Measurements from ENCODE around the gene AVPR1B. TPM values are rescaled to one million over a fixed set of nuclear protein-coding genes. Genes with fewer than 3 reads are reported as not detected.

AVPR1B gene
- total and polyA plus RNA-seq, 2 donors (not counting 3 experiments of a cell fraction or from before 2014, with no cell fraction given), result not detected

DNA sequence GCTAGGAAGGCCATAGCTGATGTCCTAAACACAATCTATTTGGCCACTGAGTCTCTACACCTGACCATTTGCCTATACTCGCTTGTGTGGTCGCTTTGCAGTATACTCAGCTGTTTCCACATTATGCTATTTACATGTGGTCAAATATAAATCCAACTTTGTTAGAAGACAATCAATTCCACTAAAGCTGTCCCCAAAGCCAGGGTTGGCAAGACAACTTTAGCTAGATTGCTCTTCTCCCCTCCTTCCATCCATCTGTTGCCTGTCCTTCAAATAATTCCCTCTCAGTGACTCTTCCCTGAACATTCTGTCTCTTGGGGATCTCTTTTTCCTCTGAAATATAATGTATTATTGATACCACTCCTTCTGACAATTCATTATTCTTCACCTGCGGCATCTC is 30.1 kb downstream of the AVPR1B start:
- FAIRE-seq (no peak), DNase-seq (ENCODE audit: low read depth, low spot score) (no peak)
- Histone ChIP-seq H3K27ac (ENCODE audit: insufficient read depth, low read depth, low read length) (no peak overlapping the region), H3K79me2 (ENCODE audit: control insufficient read depth, insufficient read depth, low read length) (no peaks in the 10 kb centered on the region), H3K9me3 (replicated peaks; ENCODE audit: control insufficient read depth, insufficient read depth, low read length) (no peaks in the 10 kb centered on the region), H3K4me3 (replicated peaks in 1 of 3; ENCODE audit: insufficient read depth in 1 of 3, low read depth in 1 of 3, low read length in 3 of 3) (no peak overlapping the region), H3K4me1 (ENCODE audit: control insufficient read depth, extremely low read depth, insufficient read depth, low read length) (no peaks in the 10 kb centered on the region), H3K9ac (replicated peaks; ENCODE audit: extremely low read depth, insufficient read depth, low read length) (no peak overlapping the region), H3K4me2 (ENCODE audit: insufficient read depth, low read length) (no peak overlapping the region), H3K36me3 (ENCODE audit: control insufficient read depth in 2 of 2, extremely low read depth in 1 of 2, insufficient read depth in 2 of 2, low read length in 2 of 2) (no peaks in the 10 kb centered on the region), H2AFZ (ENCODE audit: low read depth, low read length) (no peak overlapping the region), H4K20me1 (replicated peaks; ENCODE audit: control insufficient read depth, extremely low read depth, insufficient read depth, low read length) (no peaks in the 10 kb centered on the region), H3K9me1 (replicated peaks; ENCODE audit: control insufficient read depth, extremely low read depth, insufficient read depth, low read length) (no peaks in the 10 kb centered on the region), H3K27me3 (ENCODE audit: control insufficient read depth in 2 of 2, insufficient read depth in 2 of 2, low read length in 2 of 2) (peaks cover 0 to 7% of the 10 kb centered on the region in 2 experiments)
- no TSS peak for BruUV-seq (replicated peaks)
- TF ChIP-seq JUN (IDR thresholded peaks at IDR 0.05; ENCODE audit: borderline replicate concordance, insufficient read depth, insufficient read length, low read depth) (no peak), MYC (IDR thresholded peaks at IDR 0.05; ENCODE audit: low read depth, low read length) (no peak), FOS (IDR thresholded peaks at IDR 0.05; ENCODE audit: borderline replicate concordance, insufficient read depth, low read length) (no peak)
- TF ChIP-seq, protein P1, sequence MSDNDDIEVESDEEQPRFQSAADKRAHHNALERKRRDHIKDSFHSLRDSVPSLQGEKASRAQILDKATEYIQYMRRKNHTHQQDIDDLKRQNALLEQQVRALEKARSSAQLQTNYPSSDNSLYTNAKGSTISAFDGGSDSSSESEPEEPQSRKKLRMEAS (IDR thresholded peaks at IDR 0.05; ENCODE audit: insufficient read depth, insufficient read length), result no peak
- dilution Hi-C loops (cut with MboI; ENCODE audit: extremely low pct_ligation_motif_present, low sequenced_read_pairs), result no loop called here
- ChIA-PET CTCF (no interaction called here), POLR2A (no interaction called here)
- intact Hi-C loops (cut with micrococcal nuclease), result no loop called here

DNA sequence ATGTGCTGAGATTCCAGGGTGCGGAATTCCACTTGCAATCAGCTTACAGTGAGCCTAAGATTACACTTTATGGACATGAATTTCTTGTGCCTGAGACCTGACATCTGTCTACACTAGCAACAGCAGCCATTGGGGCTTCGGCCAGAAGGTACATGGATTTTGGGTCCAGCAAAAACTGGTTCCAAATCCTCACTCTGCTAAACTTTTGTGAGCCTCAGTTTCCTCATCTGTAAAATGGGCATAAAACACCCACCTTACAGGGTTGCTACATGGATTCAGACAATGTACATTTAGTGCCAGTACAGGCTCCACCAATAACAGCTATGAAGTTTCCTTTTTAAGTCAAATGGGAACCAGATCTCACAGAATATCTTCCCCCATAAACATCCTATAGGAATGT is 33.4 kb downstream of the AVPR1B start:
- DNase-seq (ENCODE audit: low read depth, low spot score) (no peak), FAIRE-seq (no peak)
- intact Hi-C loops (cut with micrococcal nuclease), result no loop called here
- no peak overlapping the region for H3K4me2 ChIP-seq (ENCODE audit: insufficient read depth, low read length)
- H3K79me2 ChIP-seq (ENCODE audit: control insufficient read depth, insufficient read depth, low read length), result no peaks in the 10 kb centered on the region
- H3K4me1 ChIP-seq (ENCODE audit: control insufficient read depth, extremely low read depth, insufficient read depth, low read length), result no peaks in the 10 kb centered on the region
- no peak overlapping the region for H3K9ac ChIP-seq (replicated peaks; ENCODE audit: extremely low read depth, insufficient read depth, low read length)
- H3K9me1 ChIP-seq (replicated peaks; ENCODE audit: control insufficient read depth, extremely low read depth, insufficient read depth, low read length), result no peaks in the 10 kb centered on the region
- CTCF ChIA-PET, result interaction anchor here (1.0 to 1.5 kb wide), 2 partner anchors 12 to 22 kb away, joined by 3 to 4 read pairs; no protein-coding TSS in a partner anchor
- dilution Hi-C loops (cut with MboI; ENCODE audit: extremely low pct_ligation_motif_present, low sequenced_read_pairs), result no loop called here
- no TSS peak for BruUV-seq (replicated peaks)
- H3K9me3 ChIP-seq (replicated peaks; ENCODE audit: control insufficient read depth, insufficient read depth, low read length), result no peaks in the 10 kb centered on the region
- TF ChIP-seq, protein P1 (IDR thresholded peaks at IDR 0.05; ENCODE audit: insufficient read depth, insufficient read length), result no peak
- TF ChIP-seq EZH2 (IDR thresholded peaks at IDR 0.05; ENCODE audit: borderline replicate concordance, low read depth, low read length, severe bottlenecking) (no peak), POLR2AphosphoS5 (IDR thresholded peaks at IDR 0.05; ENCODE audit: insufficient read depth, low read depth, low read length) (no peak), GATA2 (IDR thresholded peaks at IDR 0.05; ENCODE audit: insufficient read depth, insufficient read length, low read depth, low read length) (no peak), MYC (IDR thresholded peaks at IDR 0.05; ENCODE audit: low read depth, low read length) (no peak), JUN (IDR thresholded peaks at IDR 0.05; ENCODE audit: borderline replicate concordance, insufficient read depth, insufficient read length, low read depth) (no peak), FOS (IDR thresholded peaks at IDR 0.05; ENCODE audit: borderline replicate concordance, insufficient read depth, low read length) (no peak), POLR2A (IDR thresholded peaks at IDR 0.05; ENCODE audit: low read depth, low read length) (no peak)
- TF ChIP-seq, protein P2, sequence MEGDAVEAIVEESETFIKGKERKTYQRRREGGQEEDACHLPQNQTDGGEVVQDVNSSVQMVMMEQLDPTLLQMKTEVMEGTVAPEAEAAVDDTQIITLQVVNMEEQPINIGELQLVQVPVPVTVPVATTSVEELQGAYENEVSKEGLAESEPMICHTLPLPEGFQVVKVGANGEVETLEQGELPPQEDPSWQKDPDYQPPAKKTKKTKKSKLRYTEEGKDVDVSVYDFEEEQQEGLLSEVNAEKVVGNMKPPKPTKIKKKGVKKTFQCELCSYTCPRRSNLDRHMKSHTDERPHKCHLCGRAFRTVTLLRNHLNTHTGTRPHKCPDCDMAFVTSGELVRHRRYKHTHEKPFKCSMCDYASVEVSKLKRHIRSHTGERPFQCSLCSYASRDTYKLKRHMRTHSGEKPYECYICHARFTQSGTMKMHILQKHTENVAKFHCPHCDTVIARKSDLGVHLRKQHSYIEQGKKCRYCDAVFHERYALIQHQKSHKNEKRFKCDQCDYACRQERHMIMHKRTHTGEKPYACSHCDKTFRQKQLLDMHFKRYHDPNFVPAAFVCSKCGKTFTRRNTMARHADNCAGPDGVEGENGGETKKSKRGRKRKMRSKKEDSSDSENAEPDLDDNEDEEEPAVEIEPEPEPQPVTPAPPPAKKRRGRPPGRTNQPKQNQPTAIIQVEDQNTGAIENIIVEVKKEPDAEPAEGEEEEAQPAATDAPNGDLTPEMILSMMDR (IDR thresholded peaks at IDR 0.05; ENCODE audit: extremely low read depth in 1 of 2, insufficient read depth in 1 of 2, low read depth in 1 of 2, low read length in 2 of 2), result no peak
- H3K36me3 ChIP-seq (ENCODE audit: control insufficient read depth in 2 of 2, extremely low read depth in 1 of 2, insufficient read depth in 2 of 2, low read length in 2 of 2), result no peaks in the 10 kb centered on the region
- POLR2A ChIA-PET, result no interaction called here
- peaks cover 0 to 18% of the 10 kb centered on the region in 2 experiments for H3K27me3 ChIP-seq (ENCODE audit: control insufficient read depth in 2 of 2, insufficient read depth in 2 of 2, low read length in 2 of 2)
- no peak overlapping the region for H3K27ac ChIP-seq (ENCODE audit: insufficient read depth, low read depth, low read length)
- H2AFZ ChIP-seq (ENCODE audit: low read depth, low read length), result no peak overlapping the region
- no peaks in the 10 kb centered on the region for H4K20me1 ChIP-seq (replicated peaks; ENCODE audit: control insufficient read depth, extremely low read depth, insufficient read depth, low read length)
- H3K4me3 ChIP-seq (replicated peaks in 1 of 3; ENCODE audit: insufficient read depth in 1 of 3, low read depth in 1 of 3, low read length in 3 of 3), result no peak overlapping the region

Data from endothelial cell of umbilical vein (primary cell).